Loucy (cell line): Measurements from ENCODE around the gene ACVR1B.

Source experiments
- EZH2phosphoT487 ChIP-seq: fragments of 200-600 bp; IDR thresholded peaks from 2 replicates; pipeline ENCODE4 v1.6.1; 2018; ENCODE audit warnings: antibody characterized with exemption, mild to moderate bottlenecking, moderate library complexity, borderline replicate concordance
- TF ChIP-seq, protein P1 (sequence below): fragments of 200-600 bp; sonication (generic); conservative IDR thresholded peaks from 2 replicates; pipeline ENCODE4 v1.5.1; 2014; ENCODE audit warnings: mild to moderate bottlenecking, antibody characterized with exemption, low read length

DNA sequence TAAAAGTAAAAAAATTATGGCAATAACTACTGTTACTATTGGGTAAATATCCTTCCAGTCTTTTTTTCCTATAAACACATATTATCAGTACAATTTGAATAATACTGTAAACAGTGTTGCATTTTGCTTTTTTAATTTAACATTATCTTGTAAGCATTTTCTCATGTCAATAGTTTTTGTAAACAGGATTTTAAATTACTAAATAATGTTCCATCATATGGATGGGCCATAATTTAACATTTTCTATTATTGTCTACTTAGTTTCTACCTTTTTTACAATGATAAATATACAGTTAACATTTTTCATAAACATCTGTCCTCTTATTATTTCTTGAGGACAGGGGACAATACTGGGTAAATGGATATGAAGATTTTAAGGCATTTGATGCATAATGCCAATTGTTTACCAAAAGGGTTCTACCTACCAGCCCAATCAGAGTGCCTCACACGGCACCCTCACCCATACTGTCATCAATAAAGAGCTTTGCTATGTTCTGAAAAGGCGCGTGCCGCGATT lies 759 bp upstream of the ACVR1B start:
- TF ChIP-seq, protein P1, sequence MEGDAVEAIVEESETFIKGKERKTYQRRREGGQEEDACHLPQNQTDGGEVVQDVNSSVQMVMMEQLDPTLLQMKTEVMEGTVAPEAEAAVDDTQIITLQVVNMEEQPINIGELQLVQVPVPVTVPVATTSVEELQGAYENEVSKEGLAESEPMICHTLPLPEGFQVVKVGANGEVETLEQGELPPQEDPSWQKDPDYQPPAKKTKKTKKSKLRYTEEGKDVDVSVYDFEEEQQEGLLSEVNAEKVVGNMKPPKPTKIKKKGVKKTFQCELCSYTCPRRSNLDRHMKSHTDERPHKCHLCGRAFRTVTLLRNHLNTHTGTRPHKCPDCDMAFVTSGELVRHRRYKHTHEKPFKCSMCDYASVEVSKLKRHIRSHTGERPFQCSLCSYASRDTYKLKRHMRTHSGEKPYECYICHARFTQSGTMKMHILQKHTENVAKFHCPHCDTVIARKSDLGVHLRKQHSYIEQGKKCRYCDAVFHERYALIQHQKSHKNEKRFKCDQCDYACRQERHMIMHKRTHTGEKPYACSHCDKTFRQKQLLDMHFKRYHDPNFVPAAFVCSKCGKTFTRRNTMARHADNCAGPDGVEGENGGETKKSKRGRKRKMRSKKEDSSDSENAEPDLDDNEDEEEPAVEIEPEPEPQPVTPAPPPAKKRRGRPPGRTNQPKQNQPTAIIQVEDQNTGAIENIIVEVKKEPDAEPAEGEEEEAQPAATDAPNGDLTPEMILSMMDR = no peak
- TF ChIP-seq EZH2phosphoT487 = no peak
